ENCODE results near the gene LHFPL6.

- TF ChIP-seq CTCF (conservative IDR thresholded peaks at IDR 0.05) (no peak), EZH2 (IDR thresholded peaks at IDR 0.05; ENCODE audit: low read depth) (no peak)
Observed at GRCh38 chr13:39373145-39373544, 229.8 kb downstream of the LHFPL6 start.

All from PC-9 (cell line).